Mesenchymal stem cell (in vitro differentiated cells and primary cell): ENCODE results near the gene RRP1B.

Source experiments
- DNase-seq: peaks from one replicate; pipeline ENCODE4 v3.0.0-alpha.2; 2013
- H2AFZ ChIP-seq: one replicate; pipeline ENCODE4 v1.6.1; 2013; ENCODE audit warnings: low read depth, mild to moderate bottlenecking, control low read depth, inconsistent platforms, low read length, moderate library complexity
- H2AK5ac ChIP-seq: 2 replicates; pipeline ENCODE4 v1.6.1; 2013; ENCODE audit warnings: low read length, moderate library complexity, mild to moderate bottlenecking, inconsistent platforms; ENCODE audit not compliant: severe bottlenecking
- H2BK120ac ChIP-seq: one replicate; pipeline ENCODE4 v1.6.1; 2013; ENCODE audit warnings: low read depth, mild to moderate bottlenecking, inconsistent platforms, low read length, moderate library complexity
- H2BK12ac ChIP-seq, 2 experiments: one replicate each; pipeline ENCODE4 v1.6.1; 2013; ENCODE audit warnings: inconsistent platforms in 2 of 2, low read length in 2 of 2, mild to moderate bottlenecking in 2 of 2, moderate library complexity in 2 of 2, control low read depth in 1 of 2
- H2BK15ac ChIP-seq: one replicate; pipeline ENCODE4 v1.6.1; 2013; ENCODE audit warnings: mild to moderate bottlenecking, low read depth, inconsistent platforms; ENCODE audit not compliant: poor library complexity, severe bottlenecking
- H2BK5ac ChIP-seq: 2 replicates; pipeline ENCODE4 v1.6.1; 2013; ENCODE audit warnings: low read depth, mild to moderate bottlenecking, low read length, control low read depth, inconsistent platforms; ENCODE audit not compliant: poor library complexity, severe bottlenecking
- H3K14ac ChIP-seq, 2 experiments: one replicate each; pipeline ENCODE4 v1.6.1; 2013; ENCODE audit warnings: inconsistent platforms in 2 of 2, low read length in 2 of 2, control low read depth in 1 of 2, mild to moderate bottlenecking in 1 of 2, moderate library complexity in 1 of 2
- H3K18ac ChIP-seq, 2 experiments: one replicate each; pipeline ENCODE4 v1.6.1; 2013; ENCODE audit warnings: inconsistent platforms in 2 of 2, low read length in 2 of 2, control low read depth in 1 of 2, low read depth in 1 of 2, mild to moderate bottlenecking in 1 of 2
- H3K23ac ChIP-seq, 2 experiments: one replicate each; pipeline ENCODE4 v1.6.1; 2013; ENCODE audit warnings: inconsistent platforms in 2 of 2, low read length in 2 of 2, mild to moderate bottlenecking in 2 of 2, moderate library complexity in 2 of 2, control low read depth in 1 of 2
- H3K27ac ChIP-seq: 2 replicates; pipeline ENCODE4 v1.5.1; 2013; ENCODE audit warnings: mild to moderate bottlenecking, moderate library complexity, low read length, control low read depth, inconsistent platforms; ENCODE audit not compliant: poor library complexity, severe bottlenecking
- H3K27me3 ChIP-seq, 2 experiments: 2 replicates each; pipeline versions ENCODE4 v1.6.1 to v1.7.0; 2013; ENCODE audit warnings: low read length in 2 of 2, mild to moderate bottlenecking in 2 of 2, moderate library complexity in 2 of 2, control low read depth in 1 of 2, inconsistent platforms in 1 of 2; ENCODE audit not compliant: control insufficient read depth in 1 of 2, insufficient read depth in 1 of 2
- H3K36me3 ChIP-seq, 2 experiments: 2 replicates each; pipeline versions ENCODE4 v1.6.1 to v1.7.0; 2013; ENCODE audit warnings: low read length in 2 of 2, control low read depth in 1 of 2, inconsistent platforms in 1 of 2, low read depth in 1 of 2, mild to moderate bottlenecking in 1 of 2; ENCODE audit not compliant: insufficient read depth in 2 of 2, control insufficient read depth in 1 of 2
- H3K4ac ChIP-seq, 2 experiments: one replicate each; pipeline ENCODE4 v1.6.1; 2013; ENCODE audit warnings: inconsistent platforms in 2 of 2, low read length in 2 of 2, mild to moderate bottlenecking in 2 of 2, moderate library complexity in 2 of 2, control low read depth in 1 of 2, low read depth in 1 of 2
- H3K4me1 ChIP-seq: 2 replicates; pipeline ENCODE4 v1.6.1; 2013; ENCODE audit warnings: low read depth, low read length, control low read depth; ENCODE audit not compliant: control insufficient read depth, insufficient read depth
- H3K4me2 ChIP-seq: 2 replicates; pipeline ENCODE4 v1.6.1; 2013; ENCODE audit warnings: low read length, mild to moderate bottlenecking, inconsistent platforms; ENCODE audit not compliant: poor library complexity, severe bottlenecking
- H3K4me3 ChIP-seq, 2 experiments: 2 replicates each; pipeline versions ENCODE4 v1.5.1 to v1.7.0; 2013; ENCODE audit warnings: low read length in 2 of 2, mild to moderate bottlenecking in 2 of 2, control low read depth in 1 of 2, low read depth in 1 of 2; ENCODE audit not compliant: insufficient read depth in 1 of 2
- H3K79me1 ChIP-seq: replicated peaks from 2 replicates; pipeline ENCODE4 v1.6.1; 2013; ENCODE audit warnings: mild to moderate bottlenecking, control low read depth, low read length, inconsistent platforms; ENCODE audit not compliant: poor library complexity, severe bottlenecking
- H3K9ac ChIP-seq: 2 replicates; pipeline ENCODE4 v1.7.0; 2013; ENCODE audit warnings: mild to moderate bottlenecking, low read length, moderate library complexity
- H3K9me3 ChIP-seq: 2 replicates; pipeline ENCODE4 v1.7.0; 2013; ENCODE audit warnings: mild to moderate bottlenecking, low read length; ENCODE audit not compliant: control insufficient read depth
- H4K8ac ChIP-seq: one replicate; pipeline ENCODE4 v1.6.1; 2013; ENCODE audit warnings: inconsistent platforms, mild to moderate bottlenecking, low read length, moderate library complexity
- H4K91ac ChIP-seq: one replicate; pipeline ENCODE4 v1.6.1; 2013; ENCODE audit warnings: mild to moderate bottlenecking, low read length, inconsistent platforms
- WGBS: methylation state at CpG from one replicate; pipeline ENCODE4 v1.1.7; 2013; ENCODE audit warnings: mixed read lengths; 5-methylcytosine and 5-hydroxymethylcytosine counted together

Gene RRP1B

GRCh38 chr21:43634618-43635017 is 24.7 kb upstream of the RRP1B start:
- Histone ChIP-seq H3K36me3 (peaks cover 2 to 4% of the 10 kb centered on the region in 2 experiments), H3K9ac (no peak overlapping the region), H3K18ac (no peak overlapping the region), H2BK5ac (no peak overlapping the region), H3K27ac (no peak overlapping the region), H4K8ac (no peak overlapping the region), H2AFZ (no peak overlapping the region), H3K79me1 (no peaks in the 10 kb centered on the region), H2BK15ac (no peak overlapping the region), H3K23ac (no peak overlapping the region), H3K14ac (no peak overlapping the region), H3K4me1 (peaks cover 6% of the 10 kb centered on the region), H3K27me3 (no peaks in the 10 kb centered on the region), H2BK120ac (no peak overlapping the region), H3K4ac (no peak overlapping the region), H3K9me3 (no peaks in the 10 kb centered on the region), H4K91ac (no peak overlapping the region), H2BK12ac (no peak overlapping the region), H2AK5ac (no peak overlapping the region), H3K4me2 (no peak overlapping the region), H3K4me3 (no peak overlapping the region)
- 57% methylated on average over 5 of the region's 5 CpGs for WGBS
- peak; percentile 66 for DNase-seq

- Histone ChIP-seq H3K9ac (no peak overlapping the region), H3K79me1 (no peaks in the 10 kb centered on the region), H2BK15ac (no peak overlapping the region), H3K36me3 (peaks cover 0 to 4% of the 10 kb centered on the region in 2 experiments), H4K8ac (no peak overlapping the region), H3K4ac (no peak overlapping the region), H3K4me2 (no peak overlapping the region), H3K23ac (no peak overlapping the region), H2BK5ac (no peak overlapping the region), H3K14ac (no peak overlapping the region), H2BK120ac (no peak overlapping the region), H3K27ac (no peak overlapping the region), H2AK5ac (no peak overlapping the region), H2BK12ac (no peak overlapping the region), H2AFZ (no peak overlapping the region), H3K18ac (no peak overlapping the region), H3K4me3 (no peak overlapping the region), H3K27me3 (no peaks in the 10 kb centered on the region), H3K4me1 (peaks cover 6% of the 10 kb centered on the region), H4K91ac (no peak overlapping the region), H3K9me3 (no peaks in the 10 kb centered on the region)
- DNase-seq, result no peak
- WGBS, result 96% methylated on average over 6 of the region's 7 CpGs
Observed at GRCh38 chr21:43635436-43635835, 23.9 kb upstream of the RRP1B start.

- H3K4me1 ChIP-seq, result no peaks in the 10 kb centered on the region
- no peaks in the 10 kb centered on the region for H3K79me1 ChIP-seq
- WGBS, result 100% methylated on average over 2 of the region's 3 CpGs
- H3K14ac ChIP-seq, result no peak overlapping the region
- H3K4me2 ChIP-seq, result no peak overlapping the region
- DNase-seq, result no peak
- H3K27ac ChIP-seq, result no peak overlapping the region
- H4K8ac ChIP-seq, result no peak overlapping the region
- H2BK15ac ChIP-seq, result no peak overlapping the region
- no peak overlapping the region for H2BK5ac ChIP-seq
- H3K27me3 ChIP-seq, result no peaks in the 10 kb centered on the region
- H2AFZ ChIP-seq, result no peak overlapping the region
- no peak overlapping the region for H2BK12ac ChIP-seq
- no peak overlapping the region for H3K23ac ChIP-seq
- no peak overlapping the region for H4K91ac ChIP-seq
- H3K4me3 ChIP-seq, result no peak overlapping the region
- no peak overlapping the region for H3K18ac ChIP-seq
- no peaks in the 10 kb centered on the region for H3K9me3 ChIP-seq
- no peak overlapping the region for H2BK120ac ChIP-seq
- no peak overlapping the region for H2AK5ac ChIP-seq
- no peak overlapping the region for H3K4ac ChIP-seq
- no peaks in the 10 kb centered on the region for H3K36me3 ChIP-seq
- no peak overlapping the region for H3K9ac ChIP-seq
Observed at GRCh38 chr21:43637530-43638158, 21.7 kb upstream of the RRP1B start.

GRCh38 chr21:43639470-43640353 is 19.6 kb upstream of the RRP1B start:
- Histone ChIP-seq H2BK5ac (no peak overlapping the region), H3K9me3 (no peaks in the 10 kb centered on the region), H3K27me3 (no peaks in the 10 kb centered on the region), H3K9ac (no peak overlapping the region), H2BK120ac (no peak overlapping the region), H3K27ac (no peak overlapping the region), H3K4me2 (no peak overlapping the region), H4K91ac (no peak overlapping the region), H3K4me1 (peaks cover 1% of the 10 kb centered on the region), H3K36me3 (no peaks in the 10 kb centered on the region), H4K8ac (no peak overlapping the region), H2BK12ac (peak overlapping the region in 1 of 2 experiments; percentile 77), H3K4me3 (no peak overlapping the region), H3K18ac (peak overlapping the region in 1 of 2 experiments; percentile 72), H2AFZ (no peak overlapping the region), H3K4ac (peak overlapping the region in 1 of 2 experiments; percentile 59), H3K79me1 (no peaks in the 10 kb centered on the region), H3K14ac (peak overlapping the region in 1 of 2 experiments; percentile 70), H2BK15ac (no peak overlapping the region), H2AK5ac (no peak overlapping the region), H3K23ac (peak overlapping the region in 1 of 2 experiments; percentile 31)
- peak; percentile 88 for DNase-seq
- WGBS, result 87% methylated on average over 4 of the region's 7 CpGs
